Measurements from ENCODE around the gene THBS3.

DNA sequence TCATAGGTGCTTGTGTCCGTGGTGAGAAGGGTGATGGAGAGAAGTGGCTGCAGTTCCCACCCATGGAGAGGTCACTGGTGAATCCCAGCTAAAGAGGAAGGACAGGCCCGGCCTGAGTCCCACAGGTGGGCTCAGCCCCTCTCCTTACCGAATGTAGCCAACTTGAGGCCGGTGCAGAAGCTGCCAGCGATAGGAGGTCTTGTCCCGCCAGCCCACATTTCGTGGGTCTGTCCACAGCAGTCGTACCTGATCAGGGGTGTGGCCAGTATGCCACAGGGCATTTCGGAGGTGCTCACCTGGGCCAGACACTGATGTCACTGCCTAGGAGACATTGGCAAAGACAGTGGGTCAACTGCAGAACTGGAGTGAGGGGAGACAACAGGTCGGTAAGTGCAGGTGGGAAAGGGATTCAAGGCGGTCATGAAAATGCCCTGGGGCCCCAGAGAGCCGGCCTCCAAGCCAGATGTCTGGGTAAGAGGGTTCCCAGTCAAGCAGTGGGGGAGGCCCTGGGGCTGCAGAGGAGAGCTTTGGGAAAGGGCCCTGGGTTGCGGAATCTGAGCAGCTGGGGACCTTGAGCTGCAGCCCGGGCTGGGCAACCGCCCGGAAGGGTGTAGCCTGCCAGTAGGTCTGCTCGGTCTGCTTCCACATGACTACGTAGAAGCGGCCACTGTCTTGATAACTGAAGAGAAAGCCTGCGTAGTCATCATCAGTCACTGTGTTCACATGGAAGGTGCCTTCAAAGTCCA lies 10.6 kb downstream of the THBS3 start:
- TF ChIP-seq TARDBP (IDR thresholded peaks at IDR 0.05) (no peak), L3MBTL2 (conservative IDR thresholded peaks at IDR 0.05) (no peak), BHLHE40 (IDR thresholded peaks at IDR 0.05; ENCODE audit: borderline replicate concordance) (no peak), FOXM1 (IDR thresholded peaks at IDR 0.05; ENCODE audit: borderline replicate concordance) (no peak), SP1 (IDR thresholded peaks at IDR 0.05) (no peak), FOXK2 (IDR thresholded peaks at IDR 0.05) (no peak), SUZ12 (IDR thresholded peaks at IDR 0.05) (no peak), LEF1 (IDR thresholded peaks at IDR 0.05; ENCODE audit: borderline replicate concordance) (no peak), FOXA1 (IDR thresholded peaks at IDR 0.05) (no peak)
- TF ChIP-seq, protein P1, sequence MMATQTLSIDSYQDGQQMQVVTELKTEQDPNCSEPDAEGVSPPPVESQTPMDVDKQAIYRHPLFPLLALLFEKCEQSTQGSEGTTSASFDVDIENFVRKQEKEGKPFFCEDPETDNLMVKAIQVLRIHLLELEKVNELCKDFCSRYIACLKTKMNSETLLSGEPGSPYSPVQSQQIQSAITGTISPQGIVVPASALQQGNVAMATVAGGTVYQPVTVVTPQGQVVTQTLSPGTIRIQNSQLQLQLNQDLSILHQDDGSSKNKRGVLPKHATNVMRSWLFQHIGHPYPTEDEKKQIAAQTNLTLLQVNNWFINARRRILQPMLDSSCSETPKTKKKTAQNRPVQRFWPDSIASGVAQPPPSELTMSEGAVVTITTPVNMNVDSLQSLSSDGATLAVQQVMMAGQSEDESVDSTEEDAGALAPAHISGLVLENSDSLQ (IDR thresholded peaks at IDR 0.05) = no peak

Measured in HEK293T (cell line).